Activated naive CD4-positive, alpha-beta T cell treated with anti-CD3 and anti-CD28 coated beads for 36 hours (primary cell): Measurements from ENCODE around the gene RAP2C. TPM values are rescaled to one million over a fixed set of nuclear protein-coding genes. Genes with fewer than 3 reads are reported as not detected.

Source experiments
- CTCF ChIA-PET: fragments of 350-600 bp; sonication (Branson Sonifier 250); formaldehyde crosslinking; loops from one replicate; lab custom pipeline; 2021; ENCODE audit warnings: antibody characterized with exemption; lab: Charles Lee
- DNase-seq: peaks from one replicate; pipeline ENCODE4 v3.0.0-alpha.2; 2020
- H3K27ac Mint-ChIP-seq: one replicate; pipeline ENCODE4 v1.8.0; 2021; ENCODE audit warnings: mild to moderate bottlenecking, mixed read lengths
- H3K27me3 Mint-ChIP-seq: one replicate; pipeline ENCODE4 v1.8.0; 2021; ENCODE audit warnings: low read depth, mixed read lengths
- H3K36me3 Mint-ChIP-seq: one replicate; pipeline ENCODE4 v1.8.0; 2021; ENCODE audit warnings: low read depth, mixed read lengths
- H3K4me1 Mint-ChIP-seq: one replicate; pipeline ENCODE4 v1.8.0; 2021; ENCODE audit warnings: low read depth, mixed read lengths
- H3K4me3 Mint-ChIP-seq: one replicate; pipeline ENCODE4 v1.8.0; 2021; ENCODE audit warnings: mild to moderate bottlenecking, moderate library complexity, mixed read lengths
- H3K9me3 Mint-ChIP-seq: one replicate; pipeline ENCODE4 v1.8.0; 2021; ENCODE audit warnings: mixed read lengths
- intact Hi-C: fragments of 100-400 bp; cut with micrococcal nuclease; formaldehyde crosslinking; loops from one replicate; pipeline ENCODE4 v1.15.1; 2023
- total RNA-seq, 2 experiments: library from RNA; stranded (reverse); gene quantifications; one replicate each; pipeline ENCODE4 v1.2.3, GENCODE V29; 2021

The RAP2C gene
- total RNA-seq, 2 experiments from 2014 or later: 24.5 to 27.4 TPM

DNA sequence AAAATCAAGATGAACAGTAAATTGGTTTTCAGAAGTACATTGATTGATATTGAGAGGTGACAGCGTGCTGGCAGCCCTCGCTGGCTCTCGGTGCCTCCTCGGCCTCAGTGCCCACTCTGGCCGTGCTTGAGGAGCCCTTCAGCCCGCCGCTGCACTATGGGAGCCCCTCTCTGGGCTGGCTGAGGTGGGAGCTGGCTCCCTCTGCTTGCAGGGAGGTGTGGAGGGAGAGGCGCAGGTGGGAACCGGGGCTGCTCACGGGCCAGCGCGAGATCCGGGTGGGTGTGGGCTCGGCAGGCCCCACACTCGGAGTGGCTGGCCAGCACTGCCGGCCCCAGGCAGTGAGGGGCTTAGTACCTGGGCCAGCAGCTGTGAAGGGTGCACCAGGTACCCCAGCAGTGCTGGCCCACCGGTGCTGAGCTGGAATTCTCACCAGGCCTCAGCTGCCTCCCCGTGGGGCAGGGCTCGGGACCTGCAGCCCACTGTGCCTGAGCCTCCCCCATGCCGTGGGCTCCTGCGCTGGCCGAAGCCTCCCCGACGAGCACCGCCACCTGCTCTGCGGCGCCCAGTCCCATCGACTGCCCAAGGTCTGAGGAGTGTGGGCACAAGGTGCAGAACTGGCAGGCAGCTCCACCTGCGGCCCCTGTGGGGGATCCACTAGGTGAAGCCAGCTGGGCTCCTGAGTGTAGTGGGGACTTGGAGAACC lies 25.2 kb downstream of the RAP2C start:
- H3K9me3 Mint-ChIP-seq: peaks cover 4% of the 10 kb centered on the region
- no peak overlapping the region for H3K4me3 Mint-ChIP-seq
- H3K4me1 Mint-ChIP-seq: no peaks in the 10 kb centered on the region
- H3K27ac Mint-ChIP-seq: no peak overlapping the region
- CTCF ChIA-PET: no interaction called here
- intact Hi-C loops: no loop called here
- DNase-seq: no peak
- no peaks in the 10 kb centered on the region for H3K36me3 Mint-ChIP-seq
- no peaks in the 10 kb centered on the region for H3K27me3 Mint-ChIP-seq

GRCh38 chrX:132191938-132192337 lies 27.3 kb downstream of the RAP2C start:
- Mint-ChIP-seq H3K9me3 (peaks cover 4% of the 10 kb centered on the region), H3K27ac (no peak overlapping the region), H3K36me3 (no peaks in the 10 kb centered on the region), H3K4me1 (no peaks in the 10 kb centered on the region), H3K27me3 (no peaks in the 10 kb centered on the region), H3K4me3 (no peak overlapping the region)
- intact Hi-C loops: no loop called here
- CTCF ChIA-PET: no interaction called here
- no peak for DNase-seq

DNA sequence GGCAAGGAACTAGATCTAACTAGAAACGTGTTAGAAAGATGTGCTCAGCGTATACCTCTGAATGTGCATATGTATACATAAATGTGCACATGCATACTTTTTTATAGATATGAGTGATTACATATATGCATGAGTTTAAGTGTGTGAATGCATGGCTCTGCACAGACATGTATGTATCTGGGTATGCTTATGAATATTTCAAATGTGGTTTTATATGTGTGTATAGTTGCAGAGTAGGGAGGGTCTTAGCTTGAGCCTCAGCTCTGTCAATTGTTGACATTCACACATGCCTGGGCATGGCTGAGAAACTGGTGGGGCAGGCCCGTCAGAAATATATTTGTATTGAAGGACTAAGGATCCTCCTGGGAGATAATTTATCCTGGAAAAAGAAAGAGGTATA lies 31.1 kb downstream of the RAP2C start:
- CTCF ChIA-PET: no interaction called here

DNA sequence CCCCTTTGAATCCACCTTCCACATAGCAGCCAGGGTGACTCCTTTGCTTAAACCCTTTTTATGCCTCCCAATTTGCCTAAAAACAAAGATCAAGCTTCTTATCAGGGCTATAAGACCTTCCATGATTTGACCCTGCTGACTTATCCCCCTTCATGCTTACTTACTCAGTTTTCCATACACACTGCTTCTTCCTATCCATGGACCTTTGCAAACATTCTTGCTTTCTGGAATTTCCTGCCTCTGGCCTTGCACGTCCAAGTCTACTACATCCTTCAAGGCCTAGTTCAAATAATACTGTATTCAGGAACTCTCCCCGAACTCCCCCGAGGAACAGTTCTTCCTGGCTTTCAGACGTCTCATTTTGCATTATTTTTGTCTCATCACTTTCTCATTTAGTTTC lies 31.8 kb downstream of the RAP2C start:
- no peak for DNase-seq
- Mint-ChIP-seq H3K9me3 (no peaks in the 10 kb centered on the region), H3K4me1 (no peaks in the 10 kb centered on the region), H3K36me3 (no peaks in the 10 kb centered on the region), H3K27ac (no peak overlapping the region), H3K4me3 (no peak overlapping the region), H3K27me3 (no peaks in the 10 kb centered on the region)
- intact Hi-C loops: no loop called here
- CTCF ChIA-PET: no interaction called here

More for the DNA sequence above, 31.1 kb downstream of the RAP2C start:
- intact Hi-C loops: no loop called here
- no peaks in the 10 kb centered on the region for H3K36me3 Mint-ChIP-seq
- H3K27me3 Mint-ChIP-seq: no peaks in the 10 kb centered on the region
- H3K9me3 Mint-ChIP-seq: no peaks in the 10 kb centered on the region
- no peak for DNase-seq
- H3K27ac Mint-ChIP-seq: no peak overlapping the region
- H3K4me1 Mint-ChIP-seq: no peaks in the 10 kb centered on the region
- H3K4me3 Mint-ChIP-seq: no peak overlapping the region

- DNase-seq: no peak
- intact Hi-C loops: no loop called here
- Mint-ChIP-seq H3K9me3 (no peaks in the 10 kb centered on the region), H3K36me3 (no peaks in the 10 kb centered on the region), H3K27ac (no peak overlapping the region), H3K4me1 (no peaks in the 10 kb centered on the region), H3K27me3 (no peaks in the 10 kb centered on the region), H3K4me3 (no peak overlapping the region)
- CTCF ChIA-PET: interaction anchor here (0.5 kb wide), 1 partner anchor 92 kb away, joined by 4 read pairs; no protein-coding TSS in a partner anchor
These were observed 34.4 kb downstream of the RAP2C start for GRCh38 chrX:132184871-132185270.

GRCh38 chrX:132181364-132181763 lies 37.9 kb downstream of the RAP2C start:
- Mint-ChIP-seq H3K9me3 (no peaks in the 10 kb centered on the region), H3K27me3 (no peaks in the 10 kb centered on the region), H3K4me1 (no peaks in the 10 kb centered on the region), H3K27ac (no peak overlapping the region), H3K36me3 (peaks cover 2% of the 10 kb centered on the region), H3K4me3 (no peak overlapping the region)
- no peak for DNase-seq
- CTCF ChIA-PET: no interaction called here
- intact Hi-C loops: no loop called here

DNA sequence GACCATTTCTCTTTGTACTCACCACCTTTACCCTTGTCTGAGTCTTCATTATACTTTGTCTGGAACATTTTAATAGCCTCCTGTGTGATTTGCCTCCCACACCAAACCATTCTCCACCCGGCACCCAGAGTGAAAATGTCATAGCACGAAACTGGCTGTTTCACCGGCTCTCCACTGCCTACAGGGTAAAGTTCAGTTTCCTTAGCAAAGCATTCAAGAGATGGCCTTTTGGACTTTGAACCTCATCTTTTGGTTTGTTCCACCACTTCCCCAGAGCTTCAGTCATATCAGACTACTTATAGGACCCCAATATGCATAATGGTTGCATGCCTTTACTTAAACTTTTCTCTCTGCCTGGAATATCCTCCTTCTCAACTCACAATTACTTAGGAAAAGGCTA lies 38.3 kb downstream of the RAP2C start:
- H3K4me1 Mint-ChIP-seq: no peaks in the 10 kb centered on the region
- no peak overlapping the region for H3K4me3 Mint-ChIP-seq
- no peaks in the 10 kb centered on the region for H3K27me3 Mint-ChIP-seq
- DNase-seq: no peak
- intact Hi-C loops: no loop called here
- H3K36me3 Mint-ChIP-seq: peaks cover 2% of the 10 kb centered on the region
- CTCF ChIA-PET: no interaction called here
- no peak overlapping the region for H3K27ac Mint-ChIP-seq
- no peaks in the 10 kb centered on the region for H3K9me3 Mint-ChIP-seq

GRCh38 chrX:132173647-132174046 lies 45.6 kb downstream of the RAP2C start:
- Mint-ChIP-seq H3K27ac (no peak overlapping the region), H3K9me3 (no peaks in the 10 kb centered on the region), H3K4me1 (no peaks in the 10 kb centered on the region), H3K36me3 (no peaks in the 10 kb centered on the region), H3K27me3 (peaks cover 2% of the 10 kb centered on the region), H3K4me3 (no peak overlapping the region)
- CTCF ChIA-PET: no interaction called here
- intact Hi-C loops: loop anchor here (5.0 kb wide), 1 partner anchor 346 kb away; no protein-coding TSS in a partner anchor
- no peak for DNase-seq

GRCh38 chrX:132171881-132172280 lies 47.4 kb downstream of the RAP2C start:
- no peaks in the 10 kb centered on the region for H3K36me3 Mint-ChIP-seq
- intact Hi-C loops: loop anchor here (2.0 to 5.0 kb wide), 2 partner anchors 47 to 345 kb away; partner anchors contain the start of gene RAP2C
- H3K4me1 Mint-ChIP-seq: no peaks in the 10 kb centered on the region
- no peak for DNase-seq
- peaks cover 2% of the 10 kb centered on the region for H3K27me3 Mint-ChIP-seq
- CTCF ChIA-PET: interaction anchor here (1.6 kb wide), 1 partner anchor 48 kb away, joined by 4 read pairs; the partner anchor contains the start of gene RAP2C
- no peak overlapping the region for H3K4me3 Mint-ChIP-seq
- H3K27ac Mint-ChIP-seq: no peak overlapping the region
- H3K9me3 Mint-ChIP-seq: no peaks in the 10 kb centered on the region

GRCh38 chrX:132171478-132171877 lies 47.8 kb downstream of the RAP2C start:
- Mint-ChIP-seq H3K27me3 (peaks cover 2% of the 10 kb centered on the region), H3K27ac (no peak overlapping the region), H3K4me3 (no peak overlapping the region), H3K9me3 (no peaks in the 10 kb centered on the region), H3K4me1 (no peaks in the 10 kb centered on the region), H3K36me3 (no peaks in the 10 kb centered on the region)
- CTCF ChIA-PET: interaction anchor here (1.6 kb wide), 1 partner anchor 48 kb away, joined by 4 read pairs; the partner anchor contains the start of gene RAP2C
- no peak for DNase-seq
- intact Hi-C loops: loop anchor here (2.0 to 5.0 kb wide), 2 partner anchors 47 to 344 kb away; partner anchors contain the start of gene RAP2C

GRCh38 chrX:132169554-132169953 lies 49.7 kb downstream of the RAP2C start:
- CTCF ChIA-PET: interaction anchor here (1.1 kb wide), 1 partner anchor 50 kb away, joined by 4 read pairs; no protein-coding TSS in a partner anchor
- H3K9me3 Mint-ChIP-seq: no peaks in the 10 kb centered on the region
- no peaks in the 10 kb centered on the region for H3K36me3 Mint-ChIP-seq
- no peak for DNase-seq
- H3K4me3 Mint-ChIP-seq: no peak overlapping the region
- no peak overlapping the region for H3K27ac Mint-ChIP-seq
- intact Hi-C loops: no loop called here
- H3K27me3 Mint-ChIP-seq: peaks cover 2% of the 10 kb centered on the region
- H3K4me1 Mint-ChIP-seq: no peaks in the 10 kb centered on the region

DNA sequence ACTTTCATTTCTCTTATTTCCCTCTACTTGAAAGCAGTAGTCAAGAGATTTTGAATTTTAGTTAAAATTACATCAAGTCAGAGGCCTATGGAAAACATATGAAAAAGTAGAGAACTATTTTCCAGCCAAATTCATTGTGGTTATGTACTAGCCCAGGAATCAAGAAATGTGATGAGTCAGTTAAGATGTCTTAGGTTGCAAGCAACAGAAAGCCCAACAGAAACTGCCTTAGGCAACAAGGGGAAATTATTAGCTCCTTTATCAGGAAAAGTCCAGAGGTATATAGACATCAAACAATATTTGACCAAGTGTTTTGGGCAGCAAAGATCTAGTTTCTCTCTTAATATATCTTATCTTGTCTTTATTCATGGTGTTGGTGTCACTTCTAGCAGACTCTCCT lies 53.6 kb downstream of the RAP2C start:
- no peak for DNase-seq
- Mint-ChIP-seq H3K36me3 (no peaks in the 10 kb centered on the region), H3K4me1 (no peaks in the 10 kb centered on the region), H3K27ac (no peak overlapping the region), H3K4me3 (no peak overlapping the region), H3K27me3 (peaks cover 2% of the 10 kb centered on the region), H3K9me3 (no peaks in the 10 kb centered on the region)
- intact Hi-C loops: no loop called here
- CTCF ChIA-PET: no interaction called here

- Mint-ChIP-seq H3K4me3 (no peak overlapping the region), H3K36me3 (no peaks in the 10 kb centered on the region), H3K9me3 (no peaks in the 10 kb centered on the region), H3K27ac (no peak overlapping the region), H3K4me1 (no peaks in the 10 kb centered on the region), H3K27me3 (peaks cover 2% of the 10 kb centered on the region)
- DNase-seq: no peak
- CTCF ChIA-PET: no interaction called here
- intact Hi-C loops: no loop called here
These were observed 54.2 kb downstream of the RAP2C start for GRCh38 chrX:132165005-132165404.
